ENCODE results near the gene EPC2. TPM values are rescaled to one million over a fixed set of nuclear protein-coding genes. Genes with fewer than 3 reads are reported as not detected.
A peak's percentile ranks its signal among the peaks of the same experiment; 100 is the strongest.

The EPC2 gene
- polyA plus RNA-seq, 1 experiment: 12.4 TPM

- no peak overlapping the region for H3K4me3 ChIP-seq (ENCODE audit: low read depth, low read length)
- ChIA-PET CTCF (interaction anchor here (0.7 to 5.2 kb wide), 7 partner anchors 275 to 350 kb away, joined by 3 to 28 read pairs (median 4); no protein-coding TSS in a partner anchor), POLR2A (interaction anchor here (0.6 kb wide), 1 partner anchor 461 kb away, joined by 5 read pairs; no protein-coding TSS in a partner anchor)
- TF ChIP-seq CTCF (IDR thresholded peaks at IDR 0.05; ENCODE audit: insufficient read depth, low read depth, low read length): peak; percentile 39
- no peak for DNase-seq (ENCODE audit: low read depth)
- H3K27me3 ChIP-seq (ENCODE audit: control insufficient read depth, insufficient read depth, low read length): peaks cover 5% of the 10 kb centered on the region
- no peaks in the 10 kb centered on the region for H3K36me3 ChIP-seq (ENCODE audit: control insufficient read depth, insufficient read depth, low read length)
Measured at GRCh38 chr2:148640767-148641166, 3.8 kb upstream of the EPC2 start.

GRCh38 chr2:148642112-148642744 lies 2.3 kb upstream of the EPC2 start:
- ChIA-PET POLR2A (no interaction called here), CTCF (interaction anchor here (0.8 to 2.2 kb wide), 3 partner anchors 258 to 655 kb away, joined by 3 to 11 read pairs (median 3); no protein-coding TSS in a partner anchor)
- Histone ChIP-seq H3K36me3 (ENCODE audit: control insufficient read depth, insufficient read depth, low read length) (no peaks in the 10 kb centered on the region), H3K4me3 (ENCODE audit: low read depth, low read length) (no peak overlapping the region), H3K27me3 (ENCODE audit: control insufficient read depth, insufficient read depth, low read length) (peaks cover 5% of the 10 kb centered on the region)
- no peak for DNase-seq (ENCODE audit: low read depth)
- TF ChIP-seq CTCF (IDR thresholded peaks at IDR 0.05; ENCODE audit: insufficient read depth, low read depth, low read length): no peak

- Histone ChIP-seq H3K27me3 (ENCODE audit: control insufficient read depth, insufficient read depth, low read length) (peaks cover 5% of the 10 kb centered on the region), H3K4me3 (ENCODE audit: low read depth, low read length) (no peak overlapping the region), H3K36me3 (ENCODE audit: control insufficient read depth, insufficient read depth, low read length) (no peaks in the 10 kb centered on the region)
- ChIA-PET CTCF (interaction anchor here (0.7 to 2.2 kb wide), 3 partner anchors 13 to 348 kb away, joined by 3 to 11 read pairs (median 3); no protein-coding TSS in a partner anchor), POLR2A (no interaction called here)
- no peak for TF ChIP-seq CTCF (IDR thresholded peaks at IDR 0.05; ENCODE audit: insufficient read depth, low read depth, low read length)
- no peak for DNase-seq (ENCODE audit: low read depth)
Measured at GRCh38 chr2:148642891-148643416, 1.6 kb upstream of the EPC2 start.

GRCh38 chr2:148643421-148643820 lies 1.1 kb upstream of the EPC2 start:
- CTCF ChIA-PET: interaction anchor here (0.7 to 2.2 kb wide), 5 partner anchors 13 to 654 kb away, joined by 3 to 11 read pairs (median 3); no protein-coding TSS in a partner anchor
- TF ChIP-seq CTCF (IDR thresholded peaks at IDR 0.05; ENCODE audit: insufficient read depth, low read depth, low read length): no peak

GRCh38 chr2:148644883-148645538 lies 460 bp downstream of the EPC2 start:
- peak; percentile 65 for TF ChIP-seq CTCF (IDR thresholded peaks at IDR 0.05; ENCODE audit: insufficient read depth, low read depth, low read length)
- POLR2A ChIA-PET: interaction anchor here (0.6 kb wide), 1 partner anchor 48 kb away, joined by 3 read pairs; no protein-coding TSS in a partner anchor
- peak overlapping the region; percentile 90 for H3K4me3 ChIP-seq (ENCODE audit: low read depth, low read length)
- no peaks in the 10 kb centered on the region for H3K36me3 ChIP-seq (ENCODE audit: control insufficient read depth, insufficient read depth, low read length)
- peak; percentile 41 for DNase-seq (ENCODE audit: low read depth)
- H3K27me3 ChIP-seq (ENCODE audit: control insufficient read depth, insufficient read depth, low read length): peaks cover 3% of the 10 kb centered on the region
- CTCF ChIA-PET: interaction anchor here (0.6 to 0.9 kb wide), 4 partner anchors 195 to 761 kb away, joined by 3 to 7 read pairs (median 4); no protein-coding TSS in a partner anchor

More at GRCh38 chr2:148643421-148643820, 1.1 kb upstream of the EPC2 start:
- Histone ChIP-seq H3K36me3 (ENCODE audit: control insufficient read depth, insufficient read depth, low read length) (no peaks in the 10 kb centered on the region), H3K27me3 (ENCODE audit: control insufficient read depth, insufficient read depth, low read length) (peaks cover 5% of the 10 kb centered on the region), H3K4me3 (ENCODE audit: low read depth, low read length) (no peak overlapping the region)
- DNase-seq (ENCODE audit: low read depth): no peak
- POLR2A ChIA-PET: no interaction called here

All from BJ (cell line).